GM10248 (cell line): ENCODE data around the gene TIAL1.

Experiments
- CTCF ChIA-PET: fragments of 300-600 bp; sonication (Branson Sonifier 250); formaldehyde crosslinking; extraction: SDS; loops from one replicate; lab custom pipeline; 2021; ENCODE audit warnings: antibody characterized with exemption; lab: Yijun Ruan, JAX
- POLR2A ChIA-PET: fragments of 350-650 bp; sonication (Branson Sonifier 250); formaldehyde crosslinking; extraction: SDS; loops from one replicate; lab custom pipeline; 2020; ENCODE audit warnings: antibody characterized with exemption; lab: Yijun Ruan, JAX
- DNase-seq: peaks from one replicate; pipeline ENCODE4 v3.0.0; 2012; ENCODE audit errors: extremely low spot score
- TF ChIP-seq, protein P1 (sequence below): IDR thresholded peaks from 2 replicates; pipeline ENCODE4 v1.5.1; 2012; ENCODE audit warnings: mild to moderate bottlenecking, low read depth; ENCODE audit errors: extremely low read depth, missing control alignments, control extremely low read depth

TIAL1 gene

DNA sequence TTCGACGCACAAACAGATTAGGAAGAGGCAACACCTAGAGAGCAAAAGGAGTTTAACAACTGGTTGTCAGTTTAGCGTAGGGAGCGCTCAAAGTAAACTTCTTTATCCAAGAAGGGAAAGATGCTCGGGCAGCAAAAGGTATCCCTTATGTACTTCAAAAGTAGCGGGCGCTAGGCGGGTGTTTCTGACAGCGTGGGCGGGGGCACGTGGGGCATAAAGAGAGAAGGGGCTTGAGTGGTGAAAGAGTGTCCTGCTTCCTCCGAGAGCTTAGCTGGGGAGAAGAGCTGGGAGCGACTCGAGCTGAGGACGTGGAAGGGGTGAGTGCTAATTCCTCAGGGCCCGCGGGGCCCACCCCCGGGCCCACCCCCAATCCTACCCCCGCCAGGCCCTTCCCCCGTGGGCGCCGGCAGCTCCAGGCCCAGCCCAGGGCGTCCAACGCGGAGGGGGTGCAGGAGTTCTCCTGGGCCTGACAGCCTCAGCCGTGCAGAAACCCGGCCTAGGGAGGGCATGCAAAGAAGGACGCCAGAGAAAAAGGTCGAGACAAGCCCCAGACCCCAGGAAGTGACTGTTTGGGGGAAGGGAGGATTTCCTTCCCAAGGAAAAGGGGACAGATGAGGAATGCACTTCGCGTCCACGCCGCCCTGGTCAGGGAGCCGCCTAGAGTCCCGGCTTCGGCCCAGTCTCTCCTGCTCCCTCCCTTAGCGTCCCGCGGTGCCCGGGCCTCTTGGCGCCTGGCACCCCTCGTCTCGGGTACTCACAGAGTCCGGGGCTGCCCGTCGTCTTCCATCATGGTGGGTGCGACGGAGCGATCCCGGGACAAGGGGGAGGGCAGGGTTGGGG lies 868 bp downstream of the TIAL1 start:
- ChIA-PET CTCF (interaction anchor here (1.0 kb wide), 2 partner anchors 53 to 151 kb away, joined by 3 read pairs; partner anchors contain the start of gene RGS10), POLR2A (interaction anchor here (0.6 to 0.8 kb wide), 2 partner anchors 107 to 472 kb away, joined by 3 to 4 read pairs; no protein-coding TSS in a partner anchor)

DNA sequence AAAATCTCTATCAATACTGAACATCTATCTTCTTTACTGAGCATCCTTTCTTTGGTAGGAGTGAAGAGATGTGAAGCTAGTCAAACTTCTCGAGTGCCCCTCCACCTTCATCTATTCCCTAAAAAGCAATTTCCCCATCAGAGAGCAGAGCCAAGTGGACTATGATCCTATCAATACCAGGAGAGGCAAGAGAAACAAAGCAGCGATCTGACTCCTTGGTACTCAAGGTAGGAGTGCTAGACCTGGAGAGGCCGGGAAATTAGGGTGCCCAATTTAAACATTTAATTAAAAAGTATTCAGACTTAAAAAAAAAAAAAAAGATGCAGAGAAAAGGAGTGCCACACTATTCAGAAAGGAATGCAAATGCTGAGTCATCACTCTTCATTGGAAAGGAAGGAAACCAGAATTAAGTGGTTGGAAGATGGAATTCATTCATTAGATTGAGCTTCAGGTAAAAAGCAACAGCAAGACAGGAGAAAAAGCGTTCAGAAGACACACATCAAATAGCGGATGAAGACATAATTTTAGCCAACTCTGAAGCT lies 1.6 kb downstream of the TIAL1 start:
- DNase-seq, result no peak
- CTCF ChIA-PET, result interaction anchor here (1.0 kb wide), 2 partner anchors 53 to 150 kb away, joined by 3 read pairs; partner anchors contain the start of gene RGS10
- TF ChIP-seq, protein P1, sequence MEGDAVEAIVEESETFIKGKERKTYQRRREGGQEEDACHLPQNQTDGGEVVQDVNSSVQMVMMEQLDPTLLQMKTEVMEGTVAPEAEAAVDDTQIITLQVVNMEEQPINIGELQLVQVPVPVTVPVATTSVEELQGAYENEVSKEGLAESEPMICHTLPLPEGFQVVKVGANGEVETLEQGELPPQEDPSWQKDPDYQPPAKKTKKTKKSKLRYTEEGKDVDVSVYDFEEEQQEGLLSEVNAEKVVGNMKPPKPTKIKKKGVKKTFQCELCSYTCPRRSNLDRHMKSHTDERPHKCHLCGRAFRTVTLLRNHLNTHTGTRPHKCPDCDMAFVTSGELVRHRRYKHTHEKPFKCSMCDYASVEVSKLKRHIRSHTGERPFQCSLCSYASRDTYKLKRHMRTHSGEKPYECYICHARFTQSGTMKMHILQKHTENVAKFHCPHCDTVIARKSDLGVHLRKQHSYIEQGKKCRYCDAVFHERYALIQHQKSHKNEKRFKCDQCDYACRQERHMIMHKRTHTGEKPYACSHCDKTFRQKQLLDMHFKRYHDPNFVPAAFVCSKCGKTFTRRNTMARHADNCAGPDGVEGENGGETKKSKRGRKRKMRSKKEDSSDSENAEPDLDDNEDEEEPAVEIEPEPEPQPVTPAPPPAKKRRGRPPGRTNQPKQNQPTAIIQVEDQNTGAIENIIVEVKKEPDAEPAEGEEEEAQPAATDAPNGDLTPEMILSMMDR, result no peak
- POLR2A ChIA-PET, result interaction anchor here (0.6 to 0.8 kb wide), 2 partner anchors 107 to 471 kb away, joined by 3 to 4 read pairs; no protein-coding TSS in a partner anchor

More for the DNA sequence above, 868 bp downstream of the TIAL1 start:
- TF ChIP-seq, protein P1, result no peak
- peak; percentile 64 for DNase-seq

DNA sequence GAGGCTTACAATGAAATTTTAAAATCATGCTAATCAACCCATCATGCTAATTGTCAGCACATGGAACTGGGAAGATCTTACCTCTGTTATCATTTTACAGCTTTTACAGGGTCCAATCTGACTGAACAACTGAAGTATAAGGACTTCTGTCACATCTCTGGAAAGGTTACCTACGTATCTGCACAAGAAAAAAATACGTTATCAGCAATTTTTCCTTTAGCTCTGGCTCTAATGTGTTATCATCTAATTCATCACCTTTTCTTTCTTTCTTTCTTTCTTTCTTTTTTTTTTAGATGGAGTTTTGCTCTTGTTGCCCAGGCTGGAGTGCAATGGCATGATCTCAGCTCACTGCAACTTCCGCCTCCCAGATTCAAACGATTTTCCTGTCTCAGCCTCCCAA lies 8.7 kb downstream of the TIAL1 start:
- TF ChIP-seq, protein P1, result no peak
- ChIA-PET POLR2A (no interaction called here), CTCF (no interaction called here)
- DNase-seq, result no peak

DNA sequence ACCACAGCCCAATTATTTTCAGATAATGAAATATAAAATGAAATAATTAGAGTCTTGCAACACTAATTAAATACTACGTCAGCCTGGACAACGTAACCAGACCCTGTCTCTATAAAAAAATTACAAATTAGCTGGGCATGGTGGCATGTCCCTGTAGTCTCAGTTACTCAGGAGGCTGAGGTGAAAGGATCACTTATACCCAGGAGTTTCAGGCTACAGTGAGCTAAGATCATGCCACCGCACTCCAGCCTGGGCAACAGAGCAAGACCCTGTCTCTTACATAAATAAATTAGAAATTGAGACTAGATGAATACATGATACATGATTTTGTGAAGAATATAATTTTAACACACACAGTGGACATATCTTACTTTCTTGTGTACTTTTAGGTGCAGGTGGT lies 18.4 kb downstream of the TIAL1 start:
- CTCF ChIA-PET, result interaction anchor here (1.4 kb wide), 1 partner anchor 35 kb away, joined by 4 read pairs; no protein-coding TSS in a partner anchor

DNA sequence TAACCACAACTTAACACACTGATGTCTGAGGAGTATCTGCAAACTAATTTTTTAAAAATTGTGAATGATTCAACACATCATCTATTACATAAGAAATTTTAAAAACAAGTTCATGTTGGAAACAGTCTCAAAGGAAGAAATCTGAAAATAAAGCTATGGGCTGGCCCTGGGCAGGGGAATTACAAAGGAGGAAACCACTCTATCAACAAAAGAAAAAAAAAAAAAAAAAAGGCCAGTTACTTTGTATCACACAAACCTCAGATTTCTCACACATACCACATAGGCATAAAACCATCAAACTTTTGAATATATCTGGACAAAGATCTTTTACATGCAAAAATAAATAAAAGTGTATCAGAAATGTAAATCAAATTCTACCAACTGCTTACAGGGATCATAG lies 20.8 kb downstream of the TIAL1 start:
- TF ChIP-seq, protein P1, result no peak
- no peak for DNase-seq
- POLR2A ChIA-PET, result interaction anchor here (1.3 kb wide), 1 partner anchor 21 kb away, joined by 4 read pairs; the partner anchor contains the start of gene TIAL1
- CTCF ChIA-PET, result interaction anchor here (1.4 kb wide), 1 partner anchor 33 kb away, joined by 3 read pairs; the partner anchor contains the start of gene RGS10

More for the DNA sequence above, 18.4 kb downstream of the TIAL1 start:
- no peak for DNase-seq
- POLR2A ChIA-PET, result no interaction called here
- TF ChIP-seq, protein P1, result no peak

DNA sequence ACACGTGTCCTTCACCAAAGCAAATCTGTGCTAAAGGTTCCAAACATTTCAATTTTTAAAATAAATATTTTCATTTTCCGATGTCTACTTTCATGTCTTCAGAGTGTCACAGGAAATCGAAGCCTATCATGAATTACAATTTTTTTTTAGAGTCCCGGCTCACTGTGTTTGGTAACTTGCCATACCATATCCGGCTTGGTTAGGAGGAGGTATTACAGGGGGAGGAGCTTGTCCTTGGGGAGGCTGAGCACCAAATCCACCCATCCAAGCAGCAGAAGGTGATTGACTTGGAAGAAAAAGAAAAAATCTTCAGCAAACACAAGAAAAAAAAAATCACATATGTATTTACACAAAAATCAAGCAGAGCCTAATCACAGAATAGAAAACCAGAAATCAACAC lies 21.3 kb downstream of the TIAL1 start:
- DNase-seq, result no peak
- TF ChIP-seq, protein P1, result no peak
- ChIA-PET POLR2A (interaction anchor here (1.3 kb wide), 1 partner anchor 22 kb away, joined by 4 read pairs; the partner anchor contains the start of gene TIAL1), CTCF (interaction anchor here (1.4 kb wide), 1 partner anchor 33 kb away, joined by 3 read pairs; the partner anchor contains the start of gene RGS10)
